Spleen (tissue), 7 donors: ENCODE results near the gene NMNAT1.

Experiments
- POLR2A ChIP-seq, 3 donors: fragments of 450-650 bp; IDR thresholded peaks; one replicate each; pipeline ENCODE4 v1.5.1; 2017; ENCODE audit warnings: antibody characterized with exemption in 3 of 3, mild to moderate bottlenecking in 1 of 3
- TF ChIP-seq, protein P1 (sequence below), 11 experiments: fragments of 200-600 bp in 7 of 11; fragments of 450-650 bp in 4 of 11; sonication (generic) in 4 of 11; IDR thresholded peaks in 8 of 11; conservative IDR thresholded peaks in 3 of 11; 1 replicate in 7 of 11; 2 replicates in 4 of 11; pipeline versions ENCODE4 v1.4.0 to v1.8.0; 2016 to 2021; ENCODE audit warnings: antibody characterized with exemption in 11 of 11, inconsistent platforms in 4 of 11, mild to moderate bottlenecking in 1 of 11
- donor health status: DM: no; HTN: no; CAD: no; lungs with moderate emphysema.
- donor health status: DM: no; HTN: no; CAD: no.
- donor health status: DM: no; HTN: no; CAD: no.

DNA sequence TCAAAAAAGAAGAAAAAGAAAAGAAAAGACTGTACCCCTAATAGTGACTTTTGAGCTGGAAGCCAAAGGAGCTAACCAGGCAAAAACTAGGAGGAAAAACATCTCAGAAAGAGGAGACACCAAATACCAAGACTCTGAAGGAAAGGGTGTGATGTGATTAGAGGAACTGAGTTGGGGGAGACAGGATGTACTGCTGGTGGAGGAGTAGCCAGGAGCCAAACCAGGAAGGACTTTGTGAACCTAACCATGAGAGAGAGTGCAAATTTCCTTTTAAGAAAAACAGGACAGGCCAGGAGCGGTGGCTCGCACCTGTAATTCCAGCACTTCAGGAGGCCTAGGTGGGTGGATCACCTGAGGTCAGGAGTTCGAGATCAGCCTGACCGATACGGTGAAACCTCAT lies 49.6 kb downstream of the NMNAT1 start:
- no peak for TF ChIP-seq POLR2A (IDR thresholded peaks at IDR 0.05)
- TF ChIP-seq, protein P1, sequence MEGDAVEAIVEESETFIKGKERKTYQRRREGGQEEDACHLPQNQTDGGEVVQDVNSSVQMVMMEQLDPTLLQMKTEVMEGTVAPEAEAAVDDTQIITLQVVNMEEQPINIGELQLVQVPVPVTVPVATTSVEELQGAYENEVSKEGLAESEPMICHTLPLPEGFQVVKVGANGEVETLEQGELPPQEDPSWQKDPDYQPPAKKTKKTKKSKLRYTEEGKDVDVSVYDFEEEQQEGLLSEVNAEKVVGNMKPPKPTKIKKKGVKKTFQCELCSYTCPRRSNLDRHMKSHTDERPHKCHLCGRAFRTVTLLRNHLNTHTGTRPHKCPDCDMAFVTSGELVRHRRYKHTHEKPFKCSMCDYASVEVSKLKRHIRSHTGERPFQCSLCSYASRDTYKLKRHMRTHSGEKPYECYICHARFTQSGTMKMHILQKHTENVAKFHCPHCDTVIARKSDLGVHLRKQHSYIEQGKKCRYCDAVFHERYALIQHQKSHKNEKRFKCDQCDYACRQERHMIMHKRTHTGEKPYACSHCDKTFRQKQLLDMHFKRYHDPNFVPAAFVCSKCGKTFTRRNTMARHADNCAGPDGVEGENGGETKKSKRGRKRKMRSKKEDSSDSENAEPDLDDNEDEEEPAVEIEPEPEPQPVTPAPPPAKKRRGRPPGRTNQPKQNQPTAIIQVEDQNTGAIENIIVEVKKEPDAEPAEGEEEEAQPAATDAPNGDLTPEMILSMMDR (IDR thresholded peaks at IDR 0.05 in 8 of 11, conservative IDR thresholded peaks at IDR 0.05 in 3 of 11): no peak
